HepG2 (cell line): ENCODE data around the gene RAB36.

Experiments used
- CHD4 ChIP-seq: fragments of 200-600 bp; sonication (generic); IDR thresholded peaks from 2 replicates; pipeline ENCODE4 v1.7.0; 2017; ENCODE audit warnings: mild to moderate bottlenecking, low read length, borderline replicate concordance
- ZNF660 ChIP-seq: sonication (generic); formaldehyde crosslinking; IDR thresholded peaks from 2 replicates; pipeline ENCODE4 v1.5.1; 2020; ENCODE audit warnings: mild to moderate bottlenecking, low read depth, missing genetic modification reagents, borderline replicate concordance
- TF ChIP-seq, protein P1 (sequence below): sonication (generic); formaldehyde crosslinking; IDR thresholded peaks from 2 replicates; pipeline ENCODE4 v1.4.0; 2020; ENCODE audit warnings: missing genetic modification reagents, borderline replicate concordance

- TF ChIP-seq ZNF660 (CRISPR knock-in tag) (no peak), CHD4 (no peak)
- TF ChIP-seq, protein P1, sequence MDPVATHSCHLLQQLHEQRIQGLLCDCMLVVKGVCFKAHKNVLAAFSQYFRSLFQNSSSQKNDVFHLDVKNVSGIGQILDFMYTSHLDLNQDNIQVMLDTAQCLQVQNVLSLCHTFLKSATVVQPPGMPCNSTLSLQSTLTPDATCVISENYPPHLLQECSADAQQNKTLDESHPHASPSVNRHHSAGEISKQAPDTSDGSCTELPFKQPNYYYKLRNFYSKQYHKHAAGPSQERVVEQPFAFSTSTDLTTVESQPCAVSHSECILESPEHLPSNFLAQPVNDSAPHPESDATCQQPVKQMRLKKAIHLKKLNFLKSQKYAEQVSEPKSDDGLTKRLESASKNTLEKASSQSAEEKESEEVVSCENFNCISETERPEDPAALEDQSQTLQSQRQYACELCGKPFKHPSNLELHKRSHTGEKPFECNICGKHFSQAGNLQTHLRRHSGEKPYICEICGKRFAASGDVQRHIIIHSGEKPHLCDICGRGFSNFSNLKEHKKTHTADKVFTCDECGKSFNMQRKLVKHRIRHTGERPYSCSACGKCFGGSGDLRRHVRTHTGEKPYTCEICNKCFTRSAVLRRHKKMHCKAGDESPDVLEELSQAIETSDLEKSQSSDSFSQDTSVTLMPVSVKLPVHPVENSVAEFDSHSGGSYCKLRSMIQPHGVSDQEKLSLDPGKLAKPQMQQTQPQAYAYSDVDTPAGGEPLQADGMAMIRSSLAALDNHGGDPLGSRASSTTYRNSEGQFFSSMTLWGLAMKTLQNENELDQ (CRISPR knock-in tag), result no peak
These were observed 30.6 kb upstream of the RAB36 start for GRCh38 chr22:23114721-23115020.
